H1 (cell line): ENCODE data around the gene TSPAN5.

Experiments used
- ASH2L ChIP-seq: fragments of 200-600, 300-600 bp; sonication (generic); IDR thresholded peaks from one replicate; pipeline ENCODE4 v1.7.1; 2017; ENCODE audit warnings: low read length
- CTCF ChIP-seq, 3 experiments: IDR thresholded peaks; 1 replicate in 2 of 3; 2 replicates in 1 of 3; pipeline versions ENCODE4 v1.5.1 to v1.6.1; 2011; ENCODE audit warnings: low read length in 3 of 3, mild to moderate bottlenecking in 3 of 3, inconsistent platforms in 2 of 3, low read depth in 1 of 3, moderate library complexity in 1 of 3; ENCODE audit not compliant: insufficient read depth in 1 of 3; ENCODE audit errors: control extremely low read depth in 1 of 3
- EZH2 ChIP-seq: fragments of 200-600 bp; sonication (generic); IDR thresholded peaks from 2 replicates; pipeline ENCODE4 v1.7.1; 2012; ENCODE audit warnings: low read depth, mild to moderate bottlenecking, moderate library complexity, low read length, inconsistent platforms; ENCODE audit not compliant: severe bottlenecking
- GTF2F1 ChIP-seq: IDR thresholded peaks from 2 replicates; pipeline ENCODE4 v1.6.1; 2012; ENCODE audit warnings: low read depth, low read length, improper control_type of control experiment, borderline replicate concordance
- MAFK ChIP-seq: IDR thresholded peaks from 2 replicates; pipeline ENCODE4 v1.6.1; 2012; ENCODE audit warnings: low read depth, mild to moderate bottlenecking, improper control_type of control experiment, low read length
- POLR2A ChIP-seq, 2 experiments: IDR thresholded peaks; 1 replicate in 1 of 2; 2 replicates in 1 of 2; pipeline ENCODE4 v1.6.1; 2011; ENCODE audit warnings: low read depth in 2 of 2, low read length in 2 of 2, mild to moderate bottlenecking in 2 of 2; ENCODE audit errors: control extremely low read depth in 1 of 2
- ZNF274 ChIP-seq: IDR thresholded peaks from 2 replicates; pipeline ENCODE4 v1.7.0; 2012; ENCODE audit warnings: low read length, borderline replicate concordance; ENCODE audit errors: extremely low read depth

- TF ChIP-seq CTCF (IDR thresholded peaks at IDR 0.05; ENCODE audit: control extremely low read depth in 1 of 3, insufficient read depth in 1 of 3, low read depth in 1 of 3, low read length in 3 of 3): peak in 1 of 3 experiments; percentile 13; a peak in 1 of 4 replicates
- peak; percentile 45 for TF ChIP-seq ASH2L
- no peak for TF ChIP-seq POLR2A (IDR thresholded peaks at IDR 0.05; ENCODE audit: control extremely low read depth in 1 of 2, low read depth in 2 of 2, low read length in 2 of 2)
- no peak for TF ChIP-seq ZNF274
- TF ChIP-seq EZH2: no peak
- TF ChIP-seq MAFK: no peak
- TF ChIP-seq GTF2F1: no peak
These were observed 4.3 kb upstream of the TSPAN5 start for GRCh38 chr4:98662626-98663225.
